ENCODE data around the gene PLCL1.

DNA sequence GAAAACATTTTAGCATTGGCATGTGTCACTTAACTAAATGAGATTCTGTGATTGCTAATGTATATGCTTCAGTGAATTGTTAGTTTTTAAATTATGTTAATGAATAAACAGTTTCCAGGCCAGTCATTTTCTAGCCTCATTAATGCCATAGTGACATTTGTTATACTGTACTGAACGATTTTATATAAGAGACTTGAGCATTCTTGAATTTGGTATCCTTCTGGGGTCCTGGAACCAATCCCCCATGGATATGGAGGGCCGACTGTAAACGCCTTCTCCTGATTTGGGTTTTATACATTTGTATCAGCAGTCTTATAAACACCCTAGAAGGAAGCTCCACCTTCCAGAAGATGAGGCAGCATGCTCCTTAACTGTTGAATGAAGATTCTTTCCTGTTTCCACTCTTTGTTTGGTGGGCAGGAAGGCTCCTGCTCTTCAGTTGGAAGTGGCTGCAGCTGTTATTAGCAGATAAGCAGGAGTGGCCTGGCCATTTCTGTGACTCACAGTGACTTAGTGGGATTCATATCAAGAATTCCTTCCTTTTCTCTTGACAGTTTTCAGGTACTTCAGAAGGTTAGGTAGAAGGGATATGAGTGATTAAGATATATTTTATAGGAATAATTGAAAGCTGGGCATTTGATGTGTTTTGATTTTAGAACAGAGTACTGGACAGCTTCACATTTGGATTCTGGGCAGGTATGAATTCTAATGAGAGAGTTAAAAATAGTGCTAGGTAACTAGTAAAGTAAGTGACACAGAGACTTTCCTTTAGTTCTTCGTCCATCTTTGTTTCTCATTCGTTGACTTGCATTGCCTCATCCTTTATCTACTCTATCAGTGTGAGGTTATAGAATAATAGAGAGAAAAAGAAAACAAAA is 124.9 kb downstream of the PLCL1 start:
- TF ChIP-seq, protein P1, sequence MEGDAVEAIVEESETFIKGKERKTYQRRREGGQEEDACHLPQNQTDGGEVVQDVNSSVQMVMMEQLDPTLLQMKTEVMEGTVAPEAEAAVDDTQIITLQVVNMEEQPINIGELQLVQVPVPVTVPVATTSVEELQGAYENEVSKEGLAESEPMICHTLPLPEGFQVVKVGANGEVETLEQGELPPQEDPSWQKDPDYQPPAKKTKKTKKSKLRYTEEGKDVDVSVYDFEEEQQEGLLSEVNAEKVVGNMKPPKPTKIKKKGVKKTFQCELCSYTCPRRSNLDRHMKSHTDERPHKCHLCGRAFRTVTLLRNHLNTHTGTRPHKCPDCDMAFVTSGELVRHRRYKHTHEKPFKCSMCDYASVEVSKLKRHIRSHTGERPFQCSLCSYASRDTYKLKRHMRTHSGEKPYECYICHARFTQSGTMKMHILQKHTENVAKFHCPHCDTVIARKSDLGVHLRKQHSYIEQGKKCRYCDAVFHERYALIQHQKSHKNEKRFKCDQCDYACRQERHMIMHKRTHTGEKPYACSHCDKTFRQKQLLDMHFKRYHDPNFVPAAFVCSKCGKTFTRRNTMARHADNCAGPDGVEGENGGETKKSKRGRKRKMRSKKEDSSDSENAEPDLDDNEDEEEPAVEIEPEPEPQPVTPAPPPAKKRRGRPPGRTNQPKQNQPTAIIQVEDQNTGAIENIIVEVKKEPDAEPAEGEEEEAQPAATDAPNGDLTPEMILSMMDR (conservative IDR thresholded peaks at IDR 0.05 in 1 of 2, IDR thresholded peaks at IDR 0.05 in 1 of 2; ENCODE audit: extremely low read depth in 1 of 2, insufficient read depth in 1 of 2, low read depth in 1 of 2, low read length in 2 of 2): no peak
- TF ChIP-seq EZH2 (IDR thresholded peaks at IDR 0.05; ENCODE audit: borderline replicate concordance, low read length): no peak
